Colon (tissue), 2 donors: Measurements from ENCODE around the gene LYPD1.

Experiments used
- FAIRE-seq: peaks from 2 replicates; lab custom pipeline; 2012; peaks lifted over from hg19 to GRCh38; lab: Jason Lieb, UNC
- donor health status: control.
- donor health status: control.

Gene LYPD1

DNA sequence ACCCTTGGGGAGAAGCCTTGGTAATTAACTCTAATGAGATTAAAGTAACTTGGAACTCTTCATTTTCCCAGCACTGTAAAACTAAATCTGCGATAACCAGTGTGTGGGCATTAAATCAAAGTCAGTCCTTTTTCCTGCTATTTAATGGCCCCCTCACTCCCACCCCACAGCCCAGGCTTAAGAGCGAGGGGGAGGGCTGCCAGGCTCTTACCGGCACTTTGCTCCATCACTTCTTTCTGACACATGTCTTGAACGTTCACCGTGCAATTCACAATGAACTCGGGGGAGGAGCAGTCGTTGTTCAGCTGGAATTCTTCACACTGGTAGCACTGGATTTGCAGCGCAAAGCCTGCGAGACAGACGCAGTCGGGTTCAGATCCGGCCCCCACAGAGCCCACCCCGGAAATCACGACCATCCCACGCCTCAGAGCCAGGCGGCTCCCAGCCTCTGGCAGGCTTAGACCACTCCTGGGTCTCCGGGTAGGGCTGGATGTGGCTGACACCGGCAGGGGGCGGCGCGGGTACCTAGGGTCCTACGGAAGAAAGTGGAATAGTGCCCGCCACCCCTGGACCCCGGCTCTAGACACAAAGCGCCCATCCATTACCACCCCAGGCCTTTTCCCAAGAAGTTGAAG, 1.7 kb downstream of the LYPD1 start:
- FAIRE-seq = no peak

DNA sequence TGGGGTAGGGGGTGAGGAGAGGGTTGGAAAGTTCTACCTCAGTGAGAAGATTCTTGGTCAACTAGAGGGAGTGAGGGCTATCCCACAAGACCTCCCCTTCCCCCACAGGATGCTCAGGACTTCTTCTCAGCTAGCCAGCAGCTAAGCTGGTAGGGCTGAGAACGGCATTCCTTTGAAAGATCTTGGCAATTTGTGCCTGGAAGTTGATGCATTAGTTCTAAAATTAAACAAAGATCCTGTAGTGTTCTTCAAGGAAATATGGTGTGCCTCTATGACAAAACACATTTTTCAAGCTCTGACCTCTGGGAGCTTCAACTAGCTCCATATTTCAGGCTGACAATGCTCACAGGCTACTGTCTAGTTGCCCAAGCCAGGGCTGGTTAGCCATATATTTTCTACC, 2.3 kb downstream of the LYPD1 start:
- FAIRE-seq = no peak

GRCh38 chr2:132665401-132666140, 4.4 kb downstream of the LYPD1 start:
- no peak for FAIRE-seq

DNA sequence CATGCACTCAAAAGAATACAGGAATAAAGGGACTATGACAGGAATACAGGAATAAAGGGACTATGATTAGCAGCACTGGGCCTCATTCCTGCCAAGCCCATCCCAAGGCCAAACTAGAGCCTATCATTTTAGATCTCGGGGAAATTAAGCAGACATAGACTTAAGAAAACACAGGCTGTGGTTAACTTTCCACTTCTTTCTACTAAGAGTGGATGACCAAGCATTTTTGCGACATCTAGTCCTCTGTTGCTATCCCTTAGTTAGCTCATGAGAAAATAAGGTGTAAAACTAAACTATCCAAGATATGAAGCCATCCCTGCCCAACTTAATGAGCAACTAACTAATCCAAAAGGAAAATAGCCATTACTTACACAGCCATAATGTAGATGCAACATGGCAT, 5.9 kb downstream of the LYPD1 start:
- no peak for FAIRE-seq

- no peak for FAIRE-seq
Observed at GRCh38 chr2:132662732-132663131, 7.3 kb downstream of the LYPD1 start.

GRCh38 chr2:132659331-132659730, 10.7 kb downstream of the LYPD1 start:
- no peak for FAIRE-seq

- FAIRE-seq = no peak
Observed at GRCh38 chr2:132656266-132656975, 13.6 kb downstream of the LYPD1 start.

DNA sequence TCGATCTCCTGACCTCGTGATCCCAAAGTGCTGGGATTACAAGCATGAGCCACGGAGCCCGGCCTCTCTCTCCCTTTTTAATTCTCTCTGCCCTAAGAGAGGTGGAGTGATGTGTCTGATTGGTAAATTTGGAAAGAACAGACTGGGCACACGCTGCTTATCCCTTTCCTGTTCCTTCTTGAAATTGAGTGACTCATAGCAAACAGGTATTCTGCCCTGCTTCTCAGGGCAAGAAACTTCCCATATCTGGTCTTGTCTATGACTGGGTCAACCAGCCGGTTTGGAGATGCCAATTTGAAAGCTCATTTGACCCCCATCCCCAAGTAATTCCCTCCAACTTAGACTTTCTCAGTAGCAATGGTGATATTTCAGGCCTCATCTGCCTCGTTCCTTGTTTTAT, 15.0 kb downstream of the LYPD1 start:
- FAIRE-seq = no peak

DNA sequence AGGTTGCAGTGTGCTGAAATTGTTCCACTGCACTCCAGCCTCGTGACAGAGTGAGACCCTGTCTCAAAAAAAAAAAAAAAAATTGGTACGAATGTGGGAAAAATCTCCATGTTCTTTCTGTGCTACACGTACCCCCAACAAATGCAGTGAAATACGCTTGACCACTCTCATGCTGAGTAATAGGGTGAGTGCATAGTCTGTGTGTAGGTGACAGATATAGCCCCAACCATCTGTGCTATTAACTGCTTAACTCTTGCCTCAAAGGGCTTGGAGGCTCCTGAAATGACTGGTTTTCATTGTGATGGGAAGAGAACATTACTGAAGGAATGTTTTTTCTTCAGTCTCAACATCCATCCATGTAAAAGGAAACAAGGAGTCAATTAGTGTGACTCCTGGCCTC, 15.7 kb downstream of the LYPD1 start:
- no peak for FAIRE-seq

DNA sequence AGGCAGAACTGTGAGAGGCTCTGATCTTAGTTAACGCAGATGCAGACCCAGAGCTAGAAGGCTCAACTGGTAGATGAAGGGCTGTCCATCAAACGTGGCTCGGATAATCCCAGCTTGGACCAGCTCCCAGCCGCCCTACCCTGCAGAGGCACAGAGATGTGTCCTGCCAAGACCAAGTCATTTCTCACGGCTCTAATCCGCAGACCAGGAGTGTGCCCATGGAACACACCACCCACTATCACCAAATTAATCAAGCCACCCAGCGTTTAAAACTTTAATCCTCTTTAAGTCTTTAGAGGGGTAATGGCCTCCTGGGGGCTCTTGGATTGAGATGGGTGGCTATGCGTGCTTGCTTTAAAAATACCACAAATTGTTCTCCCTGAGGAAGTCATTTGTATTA, 17.5 kb downstream of the LYPD1 start:
- no peak for FAIRE-seq

- FAIRE-seq = no peak
Observed at GRCh38 chr2:132651115-132652045, 18.6 kb downstream of the LYPD1 start.

GRCh38 chr2:132646540-132647108, 23.4 kb downstream of the LYPD1 start:
- FAIRE-seq = no peak

- no peak for FAIRE-seq
Observed at GRCh38 chr2:132645722-132646539, 24.1 kb downstream of the LYPD1 start.

DNA sequence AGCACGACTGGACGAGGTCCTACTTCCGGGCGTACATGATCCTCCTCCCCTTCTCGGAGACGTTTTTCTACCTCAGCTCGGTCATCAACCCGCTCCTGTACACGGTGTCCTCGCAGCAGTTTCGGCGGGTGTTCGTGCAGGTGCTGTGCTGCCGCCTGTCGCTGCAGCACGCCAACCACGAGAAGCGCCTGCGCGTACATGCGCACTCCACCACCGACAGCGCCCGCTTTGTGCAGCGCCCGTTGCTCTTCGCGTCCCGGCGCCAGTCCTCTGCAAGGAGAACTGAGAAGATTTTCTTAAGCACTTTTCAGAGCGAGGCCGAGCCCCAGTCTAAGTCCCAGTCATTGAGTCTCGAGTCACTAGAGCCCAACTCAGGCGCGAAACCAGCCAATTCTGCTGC, 24.8 kb downstream of the LYPD1 start:
- FAIRE-seq = no peak

DNA sequence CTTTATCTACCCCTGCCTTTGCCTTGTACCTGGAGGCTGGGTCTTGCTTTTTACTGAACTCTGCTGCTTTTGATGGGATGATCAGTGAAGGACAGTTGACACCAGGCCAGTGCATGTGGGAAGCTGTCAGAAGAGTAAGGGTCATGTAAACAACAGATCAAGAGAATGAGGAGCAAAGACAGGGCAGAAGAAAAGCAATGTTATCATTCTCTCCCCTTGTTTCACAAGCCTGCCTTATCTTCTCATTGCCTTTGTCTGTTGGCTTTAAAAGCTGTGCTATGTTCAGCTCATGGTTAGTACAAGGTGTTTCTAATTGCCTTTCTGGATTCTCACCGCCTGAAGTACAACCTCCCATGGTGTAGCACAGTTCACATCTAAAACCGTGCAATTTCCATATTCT, 27.6 kb downstream of the LYPD1 start:
- no peak for FAIRE-seq

GRCh38 chr2:132641819-132642218, 28.2 kb downstream of the LYPD1 start:
- no peak for FAIRE-seq

DNA sequence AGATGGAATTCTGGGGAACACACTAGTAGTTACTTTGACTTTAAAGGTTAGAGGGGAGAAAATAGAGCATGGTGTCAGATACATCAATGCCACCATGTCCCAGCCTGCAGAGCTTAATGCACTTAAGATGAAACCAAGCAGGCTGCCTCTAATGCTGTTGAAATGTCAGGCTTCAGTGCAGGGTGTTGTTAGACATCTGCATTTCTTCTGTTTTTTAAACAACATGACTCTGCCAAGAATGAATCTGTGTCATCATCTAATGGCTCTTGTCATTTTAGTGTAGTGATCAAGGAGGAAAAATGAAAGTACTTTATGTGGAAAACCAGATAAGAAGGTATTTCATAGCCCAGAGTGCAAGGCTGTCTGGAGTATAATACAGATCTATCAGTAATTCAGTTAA, 29.9 kb downstream of the LYPD1 start:
- FAIRE-seq = no peak

GRCh38 chr2:132638313-132639040, 31.5 kb downstream of the LYPD1 start:
- no peak for FAIRE-seq

DNA sequence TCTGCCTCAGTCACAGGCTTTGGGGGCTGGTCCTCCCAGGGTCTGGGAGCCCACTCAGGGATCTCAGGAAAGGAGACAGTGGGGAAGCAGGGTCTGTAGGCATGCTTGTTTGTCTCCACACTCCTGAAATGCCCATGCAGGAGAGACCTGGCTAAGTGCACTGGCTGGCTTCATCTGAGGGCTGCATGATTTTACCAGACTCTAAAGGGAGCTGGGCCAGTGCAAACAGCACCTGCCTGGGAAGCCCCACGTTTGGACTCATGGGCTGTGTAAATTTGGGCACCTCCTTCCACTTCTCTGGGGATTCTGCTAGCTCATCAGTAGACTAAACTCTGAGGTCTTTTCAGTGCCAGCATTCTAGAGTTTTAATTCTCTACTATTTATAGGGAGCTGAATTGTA, 33.7 kb downstream of the LYPD1 start:
- FAIRE-seq = no peak

DNA sequence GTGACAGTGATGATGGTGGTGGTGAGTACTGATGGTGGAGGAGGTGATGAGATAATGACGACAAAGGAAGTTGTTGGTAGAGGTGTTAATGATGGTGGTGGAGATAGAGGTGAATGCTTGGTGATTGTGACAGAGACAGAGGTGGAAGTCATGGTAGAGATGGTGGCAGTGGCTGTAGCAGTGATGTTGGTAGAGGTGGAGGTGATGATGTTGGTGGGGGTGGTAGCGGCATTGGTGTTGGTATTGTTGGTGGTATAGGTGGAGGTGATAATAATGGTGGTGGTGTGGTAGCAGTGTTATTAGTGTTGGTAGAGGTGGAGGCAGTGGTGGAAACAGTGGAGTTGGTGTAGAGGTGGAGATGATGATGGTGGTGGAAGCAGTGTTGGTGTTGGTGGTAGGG, 36.4 kb downstream of the LYPD1 start:
- no peak for FAIRE-seq
